ENCODE data around the gene EPS8L1.

- TF ChIP-seq EZH2 (IDR thresholded peaks at IDR 0.05; ENCODE audit: borderline replicate concordance, insufficient read depth, low read length, poor library complexity, severe bottlenecking) (no peak), MXI1 (conservative IDR thresholded peaks at IDR 0.05; ENCODE audit: poor library complexity, severe bottlenecking) (no peak), CTCF (IDR thresholded peaks at IDR 0.05; ENCODE audit: poor library complexity, severe bottlenecking) (no peak), EP300 (conservative IDR thresholded peaks at IDR 0.05; ENCODE audit: poor library complexity, severe bottlenecking) (no peak), POLR2AphosphoS5 (IDR thresholded peaks at IDR 0.05) (no peak), RAD21 (conservative IDR thresholded peaks at IDR 0.05) (no peak)
These were observed 5.5 kb downstream of the EPS8L1 start for GRCh38 chr19:55080968-55081769.
